K562 (cell line): ENCODE results near the gene XRRA1. TPM values are rescaled to one million over a fixed set of nuclear protein-coding genes. Genes with fewer than 3 reads are reported as not detected.

Experiments used
- E4F1 ChIP-seq: fragments of 250-450 bp; sonication (Bioruptor Pico); IDR thresholded peaks from 2 replicates; pipeline ENCODE4 v1.5.0; 2021; ENCODE audit warnings: mild to moderate bottlenecking, borderline replicate concordance
- GTF2A2 ChIP-seq: IDR thresholded peaks from 2 replicates; pipeline ENCODE4 v1.6.1; 2016; ENCODE audit warnings: mild to moderate bottlenecking, missing genetic modification characterization, missing compliant biosample characterization
- NFXL1 ChIP-seq: fragments of 450-650 bp; formaldehyde crosslinking; IDR thresholded peaks from 2 replicates; pipeline ENCODE4 v1.4.0; 2021; ENCODE audit warnings: mild to moderate bottlenecking
- POLR2B ChIP-seq: fragments of 450-650 bp; IDR thresholded peaks from 2 replicates; pipeline ENCODE4 v1.6.1; 2018; ENCODE audit warnings: low read depth; ENCODE audit not compliant: partially characterized antibody
- SMARCA4 ChIP-seq: fragments of 450-650 bp; IDR thresholded peaks from 2 replicates; pipeline ENCODE4 v1.6.1; 2016
- SNIP1 ChIP-seq: fragments of 450-650 bp; IDR thresholded peaks from 2 replicates; pipeline ENCODE4 v1.7.1; 2017; ENCODE audit warnings: low read depth, mild to moderate bottlenecking
- STAT5B ChIP-seq: fragments of 250-450 bp; sonication (Bioruptor Pico); IDR thresholded peaks from 2 replicates; pipeline ENCODE4 v1.8.0; 2021; ENCODE audit warnings: mild to moderate bottlenecking, inconsistent platforms
- THRAP3 ChIP-seq: fragments of 450-650 bp; IDR thresholded peaks from 2 replicates; pipeline ENCODE4 v1.6.1; 2016; ENCODE audit warnings: mild to moderate bottlenecking, inconsistent platforms, borderline replicate concordance
- ZNF140 ChIP-seq: fragments of 250-450 bp; sonication (Bioruptor Pico); IDR thresholded peaks from 2 replicates; pipeline ENCODE4 v1.8.0; 2021; ENCODE audit warnings: moderate library complexity, mild to moderate bottlenecking, inconsistent platforms
- ZNF318 ChIP-seq, 2 experiments: fragments of 450-650 bp; IDR thresholded peaks; 2 replicates each; pipeline ENCODE4 v1.6.1; 2016; ENCODE audit warnings: mild to moderate bottlenecking in 2 of 2, borderline replicate concordance in 1 of 2, low read depth in 1 of 2, moderate library complexity in 1 of 2
- polyA plus RNA-seq, 8 experiments: library from polyadenylated mRNA; depleted of rRNA in 4 of 8; stranded (reverse) in 5 of 8; unstranded in 3 of 8; fragments of >200 nt; fragmentation: Nextera tagmentation in 2 of 8; fragmentation: Illumina TruSeq in 1 of 8; extraction: Ambion mirVana in 2 of 8; extraction: Trizol in 1 of 8; gene quantifications; 2 replicates each; pipeline versions ENCODE4 v1.2.1 to v1.2.3, GENCODE V29; 2011 to 2014; ENCODE audit warnings: inconsistent platforms in 1 of 8, missing spikeins in 1 of 8
- total RNA-seq, 7 experiments: library from RNA; depleted of rRNA in 6 of 7; stranded (reverse); fragments of >200 nt in 6 of 7; fragmentation: Illumina TruSeq in 2 of 7; extraction: Trizol in 2 of 7; gene quantifications; 2 replicates each; pipeline versions ENCODE4 v1.2.1 to v1.2.3, GENCODE V29; 2011 to 2021; ENCODE audit warnings: low replicate concordance in 1 of 7
- TF ChIP-seq, protein P1 (sequence below): sonication (generic); formaldehyde crosslinking; IDR thresholded peaks from 2 replicates; pipeline ENCODE4 v1.9.0; 2022; ENCODE audit warnings: mild to moderate bottlenecking, missing genetic modification reagents

XRRA1 gene
- total and polyA plus RNA-seq, 9 of the 15 experiments (the other 6 are each of a cell fraction or from before 2014, with no cell fraction given) = 5.0 to 22.5 (median 16.0) TPM

DNA sequence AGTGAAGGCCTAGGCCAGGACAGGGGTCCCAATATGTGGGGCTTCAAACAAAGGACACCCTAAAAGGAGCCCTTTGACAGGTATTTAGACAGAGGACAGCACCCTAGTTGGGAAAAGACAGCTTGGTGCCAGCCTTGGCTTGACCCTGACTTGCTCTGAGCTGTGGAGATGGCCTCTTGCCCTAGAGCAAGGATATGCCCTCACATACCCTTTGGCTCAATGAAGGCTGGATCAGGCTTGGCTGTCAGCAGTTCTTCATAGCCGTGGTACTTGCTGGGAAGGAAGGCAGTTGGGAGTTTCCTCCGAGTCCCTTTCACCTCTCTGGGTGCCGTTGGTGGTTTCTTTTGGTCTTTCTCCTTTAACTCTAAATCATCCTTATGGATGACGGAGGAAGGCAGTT, 104.0 kb downstream of the XRRA1 start (continued):
- no peak for TF ChIP-seq ZNF318 (IDR thresholded peaks at IDR 0.05; ENCODE audit: borderline replicate concordance in 1 of 2, low read depth in 1 of 2)
- TF ChIP-seq E4F1 (CRISPR knock-in tag) = no peak
- TF ChIP-seq ZNF140 (CRISPR knock-in tag) = no peak
- TF ChIP-seq, protein P1, sequence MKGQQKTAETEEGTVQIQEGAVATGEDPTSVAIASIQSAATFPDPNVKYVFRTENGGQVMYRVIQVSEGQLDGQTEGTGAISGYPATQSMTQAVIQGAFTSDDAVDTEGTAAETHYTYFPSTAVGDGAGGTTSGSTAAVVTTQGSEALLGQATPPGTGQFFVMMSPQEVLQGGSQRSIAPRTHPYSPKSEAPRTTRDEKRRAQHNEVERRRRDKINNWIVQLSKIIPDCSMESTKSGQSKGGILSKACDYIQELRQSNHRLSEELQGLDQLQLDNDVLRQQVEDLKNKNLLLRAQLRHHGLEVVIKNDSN (CRISPR knock-in tag) = no peak
- TF ChIP-seq NFXL1 = no peak
- no peak for TF ChIP-seq THRAP3
- TF ChIP-seq POLR2B = no peak
- no peak for TF ChIP-seq SNIP1
- no peak for TF ChIP-seq SMARCA4
- no peak for TF ChIP-seq STAT5B (CRISPR knock-in tag)
- TF ChIP-seq GTF2A2 (tag) = no peak
